ENCODE data around the gene GHRH.

Gene GHRH

GRCh38 chr20:37290158-37290810, 28.7 kb upstream of the GHRH start:
- no peak for DNase-seq (ENCODE audit: low read depth)

GRCh38 chr20:37288091-37288490, 26.5 kb upstream of the GHRH start:
- DNase-seq (ENCODE audit: low read depth) = no peak

DNA sequence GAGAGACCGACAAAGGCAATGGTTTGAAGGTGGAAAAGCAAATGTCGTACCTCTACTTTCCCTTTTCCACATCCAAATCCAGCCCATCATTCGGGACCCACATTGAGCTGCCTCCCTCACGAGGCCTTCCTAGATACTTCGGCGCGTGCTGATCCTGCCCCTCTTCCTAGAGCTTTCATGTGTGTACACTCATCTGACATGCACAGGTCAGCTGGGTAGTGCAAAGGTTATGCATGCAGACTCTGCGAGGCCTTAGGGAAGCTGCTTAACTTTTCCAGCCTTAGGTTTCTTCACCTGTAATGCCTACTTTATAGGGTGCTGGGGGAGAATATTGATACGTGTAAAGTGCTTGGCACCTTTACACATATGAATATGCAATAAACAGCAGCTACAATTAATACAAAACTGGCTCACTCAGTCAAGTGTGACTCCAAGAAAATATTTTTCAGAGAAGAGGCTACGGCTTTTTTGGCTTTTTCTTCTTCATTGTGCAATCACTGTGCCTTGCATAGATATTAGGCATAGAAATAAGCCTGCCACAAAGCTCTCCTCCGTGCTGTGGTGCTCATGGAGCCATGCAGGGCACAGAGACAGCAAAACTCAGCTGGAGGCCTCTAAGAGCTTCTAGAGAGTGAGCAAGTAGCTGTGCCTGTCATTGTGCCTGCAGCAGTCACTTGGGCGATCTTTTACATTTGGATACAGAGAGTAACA, 24.2 kb upstream of the GHRH start:
- no peak for DNase-seq (ENCODE audit: low read depth)

DNA sequence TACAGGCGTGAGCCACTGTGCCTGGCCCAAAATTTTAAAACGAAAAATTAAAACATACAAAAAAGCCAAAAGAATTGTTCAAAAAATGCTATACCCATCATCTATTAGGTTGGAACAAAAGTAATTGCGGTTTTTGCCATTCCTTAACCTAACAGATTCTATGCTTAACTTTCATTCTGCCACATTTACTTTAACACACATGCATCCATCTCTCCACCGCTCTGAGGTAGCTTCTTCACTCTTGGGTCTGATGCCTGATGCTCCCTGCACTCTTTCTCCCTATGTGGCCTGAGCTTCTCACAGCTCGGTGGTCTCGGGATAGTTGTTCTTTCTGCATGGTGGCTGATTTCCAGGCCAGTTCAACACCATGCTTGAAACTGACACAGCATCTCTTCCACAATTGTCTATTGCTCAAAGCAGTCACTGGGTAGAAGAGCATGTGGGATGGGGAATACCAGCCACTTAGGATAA, 23.1 kb upstream of the GHRH start:
- DNase-seq (ENCODE audit: low read depth) = no peak

DNA sequence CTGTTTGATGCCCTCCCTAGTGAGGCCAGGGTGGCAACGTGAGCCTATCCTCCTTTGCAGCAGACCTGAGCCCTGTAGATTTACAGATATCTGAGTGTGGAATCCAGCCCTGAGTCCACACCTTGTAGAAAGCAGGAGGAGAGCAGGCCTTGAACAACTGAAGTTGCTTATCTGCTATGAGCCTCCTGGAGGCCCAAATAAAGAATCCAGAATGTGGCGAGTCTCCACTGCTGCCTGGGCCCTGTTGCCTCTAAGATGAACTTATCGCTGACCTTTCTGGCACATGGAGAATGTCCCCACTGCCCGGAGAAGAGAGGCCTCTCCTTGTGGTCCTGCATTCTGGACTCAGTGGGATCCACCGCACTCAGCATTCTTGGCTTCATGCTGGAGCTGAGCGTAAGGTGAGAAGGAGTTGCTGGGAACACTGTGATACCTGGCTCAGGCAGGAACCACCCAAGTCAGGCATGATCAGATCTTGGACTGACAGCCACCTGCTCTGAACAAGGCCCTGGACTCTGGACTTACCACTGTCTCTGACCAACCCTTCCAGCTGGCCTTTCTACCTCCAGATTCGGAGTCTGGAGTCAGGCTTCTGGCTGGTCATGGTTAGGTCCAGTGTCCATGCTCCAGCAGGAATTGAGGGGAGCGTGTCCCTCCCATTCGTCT, 22.0 kb upstream of the GHRH start:
- no peak for DNase-seq (ENCODE audit: low read depth)

DNA sequence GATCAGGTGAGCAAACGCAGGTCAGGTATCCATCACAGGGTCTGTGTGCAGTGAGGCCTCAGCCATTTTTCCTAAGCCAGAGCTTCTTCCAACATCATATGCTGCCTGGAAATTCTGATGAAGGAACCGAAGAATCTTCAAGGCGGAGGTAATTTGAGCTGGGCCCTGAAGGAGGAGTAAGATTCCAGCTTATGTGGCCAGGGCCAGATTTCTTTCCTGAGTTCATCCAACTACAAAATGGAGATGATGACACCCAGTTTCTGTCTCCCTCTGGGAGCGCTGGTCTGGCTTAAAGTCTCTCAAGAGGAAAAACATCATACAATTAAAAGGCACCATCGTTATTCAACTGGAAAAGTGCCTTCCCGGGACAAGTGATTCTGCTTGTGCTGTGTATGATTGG, 20.9 kb upstream of the GHRH start:
- no peak for DNase-seq (ENCODE audit: low read depth)

- DNase-seq (ENCODE audit: low read depth) = no peak
Observed at GRCh38 chr20:37280403-37280802, 18.8 kb upstream of the GHRH start.

DNA sequence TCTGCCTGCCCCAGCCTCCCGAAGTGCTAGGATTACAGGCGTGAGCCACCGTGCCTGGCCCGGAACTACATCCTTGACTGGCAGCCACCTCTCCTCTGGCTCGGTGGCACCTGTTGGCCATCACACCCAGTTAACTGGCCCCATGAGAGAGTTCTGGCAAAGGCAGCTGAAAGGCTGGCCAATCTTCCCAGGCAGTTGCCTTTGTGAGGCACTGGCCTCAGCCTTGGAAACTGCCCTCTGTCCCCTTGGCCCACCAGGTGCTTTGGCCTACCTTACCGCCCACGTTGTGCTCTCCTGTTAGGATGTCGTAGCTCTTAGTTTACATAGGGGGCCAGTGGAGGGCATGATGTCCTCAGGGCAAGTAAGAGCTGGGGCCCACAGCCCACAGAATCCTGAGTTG, 18.2 kb upstream of the GHRH start:
- DNase-seq (ENCODE audit: low read depth) = no peak

GRCh38 chr20:37278966-37279590, 17.5 kb upstream of the GHRH start:
- no peak for DNase-seq (ENCODE audit: low read depth)

DNA sequence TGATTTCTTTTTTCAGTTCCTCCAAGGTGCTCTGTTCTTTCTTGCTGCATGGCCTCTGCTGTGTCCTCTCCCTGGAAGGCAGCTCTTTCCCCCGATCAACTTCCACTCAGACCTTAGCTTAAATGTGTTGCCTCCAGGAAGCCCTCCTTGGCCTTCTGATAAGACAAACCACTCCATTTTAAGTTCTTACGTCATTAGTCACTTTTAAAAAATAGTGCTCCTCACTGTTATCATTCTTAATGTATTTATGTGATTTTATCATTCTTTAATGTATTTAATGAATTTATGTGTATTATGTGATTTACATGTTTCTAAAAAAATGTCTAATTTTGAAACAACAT, 15.6 kb upstream of the GHRH start:
- DNase-seq (ENCODE audit: low read depth) = no peak

GRCh38 chr20:37276494-37277252, 15.1 kb upstream of the GHRH start:
- DNase-seq (ENCODE audit: low read depth) = no peak

DNA sequence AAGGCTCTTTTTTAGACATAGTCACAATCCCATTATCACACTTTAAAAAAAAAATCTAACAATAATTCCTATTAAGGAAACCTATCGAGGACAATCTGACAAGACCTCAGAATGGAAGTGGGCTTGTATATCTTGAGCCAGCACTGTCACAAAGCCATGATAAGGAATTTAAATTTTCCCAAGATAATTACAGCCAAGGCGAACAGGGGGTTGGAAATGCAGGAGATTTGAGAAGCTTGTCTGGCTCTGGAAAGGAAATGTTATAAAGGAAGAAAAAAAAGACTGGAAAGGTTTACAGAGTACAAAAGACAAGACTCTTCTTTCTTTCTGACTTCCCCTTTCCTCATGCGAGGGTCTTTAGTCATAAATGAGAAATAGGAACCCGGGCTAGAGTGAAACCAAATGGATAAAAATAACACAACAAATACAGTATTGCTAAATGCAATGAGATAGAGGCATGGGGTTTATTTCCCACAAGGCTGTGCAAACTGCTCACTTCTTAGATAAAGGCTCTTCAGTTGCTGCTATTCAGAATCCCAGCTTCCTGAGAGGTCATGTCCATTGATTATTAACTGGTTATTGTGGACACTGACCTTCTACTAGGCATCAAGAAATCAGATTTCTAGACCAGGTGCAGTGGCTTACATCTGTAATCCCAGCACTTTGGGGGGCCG, 13.4 kb upstream of the GHRH start:
- DNase-seq (ENCODE audit: low read depth) = no peak

GRCh38 chr20:37273988-37274387, 12.4 kb upstream of the GHRH start:
- DNase-seq (ENCODE audit: low read depth) = no peak

- DNase-seq (ENCODE audit: low read depth) = no peak
Observed at GRCh38 chr20:37271421-37271768, 9.8 kb upstream of the GHRH start.

GRCh38 chr20:37270576-37271420, 9.2 kb upstream of the GHRH start:
- no peak for DNase-seq (ENCODE audit: low read depth)

GRCh38 chr20:37267667-37268313, 6.2 kb upstream of the GHRH start:
- DNase-seq (ENCODE audit: low read depth) = no peak

DNA sequence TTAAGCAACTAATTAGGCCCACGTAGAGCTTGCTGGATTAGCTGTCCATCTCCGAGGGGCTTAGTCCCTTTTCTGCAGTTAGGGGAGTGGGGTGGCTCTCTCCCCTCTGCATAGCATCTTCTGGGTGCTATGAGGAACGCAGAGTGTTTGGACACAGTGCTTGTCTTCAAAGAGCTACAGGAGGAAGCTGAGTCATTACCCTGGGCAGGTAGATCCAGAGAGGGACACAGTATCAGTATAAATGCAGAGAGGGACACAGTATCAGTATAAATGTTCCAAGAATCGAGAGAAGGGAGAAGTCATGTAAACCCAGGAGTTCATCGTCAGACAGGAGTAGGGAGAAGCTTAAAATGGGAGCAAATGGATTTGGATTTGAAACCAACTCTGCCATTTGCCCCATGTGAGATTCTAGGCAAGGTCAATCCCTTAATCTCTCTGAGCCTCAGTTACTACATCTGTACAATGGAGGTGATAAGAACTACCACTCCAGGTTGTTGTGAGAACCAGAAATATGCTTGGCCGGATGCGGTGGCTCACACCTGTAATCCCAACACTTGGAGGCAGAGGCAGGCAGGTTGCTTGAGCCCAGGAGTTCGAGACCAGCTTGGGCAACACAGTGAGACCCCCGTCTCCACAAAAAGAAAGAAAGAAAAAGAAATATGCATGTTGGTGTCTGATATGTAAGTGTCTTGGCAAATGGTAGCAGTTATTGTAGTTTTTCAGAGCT, 5.5 kb upstream of the GHRH start:
- DNase-seq (ENCODE audit: low read depth) = no peak

DNA sequence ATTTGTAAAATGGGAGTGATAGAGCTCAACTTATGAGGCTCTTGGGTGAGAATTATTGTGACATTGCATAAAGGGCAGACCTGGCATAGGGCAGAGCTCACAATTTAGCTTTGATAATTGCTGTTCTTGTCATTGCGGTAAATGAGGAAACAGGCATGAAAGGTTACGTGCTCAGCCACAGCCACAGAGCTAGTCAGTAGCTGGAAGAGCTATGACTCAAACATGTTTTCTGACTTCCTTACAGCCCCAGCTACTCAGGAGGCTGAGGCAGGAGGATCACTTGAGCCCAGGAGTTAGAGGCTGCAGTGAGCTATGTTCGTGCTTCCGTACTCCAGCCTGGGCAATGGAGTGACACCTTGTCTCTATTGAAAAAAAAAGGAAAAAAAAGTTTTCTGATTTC, 3.5 kb upstream of the GHRH start:
- no peak for DNase-seq (ENCODE audit: low read depth)

GRCh38 chr20:37263686-37264085, 2.1 kb upstream of the GHRH start:
- DNase-seq (ENCODE audit: low read depth) = no peak

DNA sequence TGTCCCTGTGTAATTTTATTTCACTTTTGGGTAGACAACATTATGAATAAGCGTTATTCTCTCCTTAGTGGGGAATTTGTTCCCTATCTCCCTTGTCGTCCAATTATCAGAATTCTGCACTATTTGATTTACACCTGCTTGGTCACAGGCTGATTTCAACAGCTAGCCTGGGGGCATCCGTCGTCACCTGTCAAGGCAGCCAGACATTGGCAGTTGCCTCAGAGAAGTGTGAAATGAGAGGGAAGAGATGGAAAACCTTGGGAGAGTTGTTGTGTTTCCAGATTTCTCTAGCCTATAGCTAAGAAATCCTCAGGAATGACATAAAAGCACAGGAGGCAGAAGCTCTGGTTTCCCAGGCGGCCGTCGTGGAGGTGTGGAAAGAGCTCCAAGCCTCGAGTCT, 891 bp upstream of the GHRH start:
- DNase-seq (ENCODE audit: low read depth) = no peak

Measured in stimulated activated CD8-positive, alpha-beta memory T cell treated with anti-CD3 and anti-CD28 coated beads, Interleukin-7, amount 100 ng/mL, for 24 hours (primary cell).